Common myeloid progenitor, CD34-positive (primary cell): ENCODE data around the gene TAF7.
"Not testable (repeated sequence)": the region's sequence is repeated elsewhere in the genome, so short reads cannot be mapped to it uniquely, and the experiment has no call there.

Source experiments
- CTCF ChIA-PET: fragments of 350-600 bp; sonication (Branson Sonifier 250); formaldehyde crosslinking; loops from one replicate; lab custom pipeline; 2021; ENCODE audit warnings: antibody characterized with exemption; lab: Charles Lee
- POLR2A ChIA-PET: fragments of 350-600 bp; sonication (Branson Sonifier 250); formaldehyde crosslinking; loops from one replicate; lab custom pipeline; 2021; ENCODE audit warnings: antibody characterized with exemption; lab: Charles Lee
- DNase-seq, 3 donors: peaks; one replicate each; pipeline versions ENCODE4 v3.0.0 to v3.0.0-alpha.2; 2013
- H3K27ac ChIP-seq, 2 experiments: 1 replicate in 1 of 2; 2 replicates in 1 of 2; pipeline ENCODE4 v1.7.0; 2013; ENCODE audit warnings: inconsistent platforms in 2 of 2, low read length in 2 of 2, mild to moderate bottlenecking in 2 of 2, low read depth in 1 of 2, moderate library complexity in 1 of 2; ENCODE audit not compliant: severe bottlenecking in 2 of 2, insufficient read depth in 1 of 2, poor library complexity in 1 of 2
- H3K27me3 ChIP-seq, 5 experiments: replicated peaks in 2 of 5; 1 replicate in 3 of 5; 2 replicates in 2 of 5; pipeline versions ENCODE4 v1.6.1 to v1.7.0; 2013; ENCODE audit warnings: low read length in 4 of 5, mild to moderate bottlenecking in 2 of 5, moderate library complexity in 2 of 5, inconsistent platforms in 1 of 5; ENCODE audit not compliant: insufficient read depth in 5 of 5, control insufficient read depth in 4 of 5
- H3K36me3 ChIP-seq, 4 experiments: 1 replicate in 2 of 4; 2 replicates in 2 of 4; pipeline versions ENCODE4 v1.6.1 to v1.7.0; 2013; ENCODE audit warnings: low read length in 3 of 4, control low read depth in 1 of 4, mild to moderate bottlenecking in 1 of 4; ENCODE audit not compliant: control insufficient read depth in 4 of 4, insufficient read depth in 4 of 4
- H3K4me1 ChIP-seq, 4 experiments: 1 replicate in 3 of 4; 2 replicates in 1 of 4; pipeline versions ENCODE4 v1.6.1 to v1.7.1; 2013; ENCODE audit warnings: low read length in 3 of 4, mild to moderate bottlenecking in 3 of 4, control low read depth in 1 of 4, inconsistent platforms in 1 of 4, moderate library complexity in 1 of 4; ENCODE audit not compliant: control insufficient read depth in 4 of 4, insufficient read depth in 4 of 4; ENCODE audit errors: control extremely low read depth in 1 of 4
- H3K4me3 ChIP-seq, 7 experiments: 1 replicate in 4 of 7; 2 replicates in 3 of 7; pipeline versions ENCODE4 v1.5.1 to v1.7.0; 2013; ENCODE audit warnings: mild to moderate bottlenecking in 7 of 7, low read length in 6 of 7, moderate library complexity in 6 of 7, inconsistent platforms in 2 of 7, low read depth in 2 of 7, control low read depth in 1 of 7; ENCODE audit not compliant: insufficient read depth in 4 of 7, control insufficient read depth in 1 of 7; ENCODE audit errors: extremely low read depth in 1 of 7
- H3K9me3 ChIP-seq, 5 experiments: 1 replicate in 4 of 5; 2 replicates in 1 of 5; pipeline versions ENCODE4 v1.6.1 to v1.7.1; 2013; ENCODE audit warnings: low read length in 4 of 5, mild to moderate bottlenecking in 2 of 5, inconsistent platforms in 1 of 5, low read depth in 1 of 5, moderate library complexity in 1 of 5; ENCODE audit not compliant: control insufficient read depth in 4 of 5, insufficient read depth in 2 of 5; ENCODE audit errors: control extremely low read depth in 1 of 5
- WGBS: methylation state at CpG from one replicate; pipeline ENCODE4 v1.1.5; 2013; ENCODE audit not compliant: insufficient coverage; 5-methylcytosine and 5-hydroxymethylcytosine counted together

TAF7 gene

GRCh38 chr5:141322261-141322660 is 1.7 kb upstream of the TAF7 start:
- WGBS, result 100% methylated on average over 2 of the region's 3 CpGs
- peaks cover 0 to 4% (median 3%) of the 10 kb centered on the region in 5 experiments for H3K27me3 ChIP-seq
- peaks cover 11 to 61% (median 39%) of the 10 kb centered on the region in 5 experiments for H3K9me3 ChIP-seq
- H3K4me1 ChIP-seq, result peaks cover 0 to 5% (median 0%) of the 10 kb centered on the region in 4 experiments
- no peak overlapping the region for H3K27ac ChIP-seq
- H3K36me3 ChIP-seq, result peaks cover 11 to 22% (median 16%) of the 10 kb centered on the region in 4 experiments
- ChIA-PET CTCF (interaction anchor here (1.0 kb wide), 1 partner anchor 246 kb away, joined by 3 read pairs; no protein-coding TSS in a partner anchor), POLR2A (no interaction called here)
- no peak for DNase-seq
- no peak overlapping the region for H3K4me3 ChIP-seq

GRCh38 chr5:141319699-141320098 is 885 bp downstream of the TAF7 start:
- H3K27me3 ChIP-seq, result no peaks in the 10 kb centered on the region
- POLR2A ChIA-PET, result interaction anchor here (1.2 kb wide), 1 partner anchor 299 kb away, joined by 3 read pairs; the partner anchor contains the start of gene DIAPH1
- peaks cover 11 to 36% (median 24%) of the 10 kb centered on the region in 4 experiments for H3K36me3 ChIP-seq
- H3K4me3 ChIP-seq, result peak overlapping the region in 6 of 7 experiments; percentile 80 to 97 (median 88)
- no peak for DNase-seq
- H3K4me1 ChIP-seq, result peaks cover 0 to 5% (median 0%) of the 10 kb centered on the region in 4 experiments
- peaks cover 18 to 73% (median 44%) of the 10 kb centered on the region in 5 experiments for H3K9me3 ChIP-seq
- CTCF ChIA-PET, result interaction anchor here (0.8 to 3.5 kb wide), 21 partner anchors 8 to 244 kb away, joined by 3 to 12 read pairs (median 5); partner anchors contain the start of genes PCDHGA10, PCDHGA11, PCDHGA12 and PCDHGA2
- H3K27ac ChIP-seq, result no peak overlapping the region
- 85% methylated on average over 5 of the region's 5 CpGs for WGBS

- Histone ChIP-seq H3K36me3 (peaks cover 11 to 38% (median 24%) of the 10 kb centered on the region in 4 experiments), H3K27me3 (no peaks in the 10 kb centered on the region), H3K4me3 (peak overlapping the region in 1 of 7 experiments; percentile 19), H3K4me1 (peaks cover 0 to 5% (median 0%) of the 10 kb centered on the region in 4 experiments), H3K27ac (no peak overlapping the region), H3K9me3 (peaks cover 20 to 72% (median 45%) of the 10 kb centered on the region in 5 experiments)
- ChIA-PET CTCF (interaction anchor here (1.2 to 3.5 kb wide), 12 partner anchors 15 to 245 kb away, joined by 3 to 12 read pairs (median 6); partner anchors contain the start of genes PCDHGA10, PCDHGA11, PCDHGA12 and PCDHGA2), POLR2A (no interaction called here)
- WGBS, result 98% methylated on average over 6 of the region's 6 CpGs
- no peak for DNase-seq
These were observed 1.4 kb downstream of the TAF7 start for GRCh38 chr5:141319202-141319601.

GRCh38 chr5:141316963-141317362 is 3.6 kb downstream of the TAF7 start:
- CTCF ChIA-PET, result interaction anchor here (1.4 kb wide), 1 partner anchor 11 kb away, joined by 4 read pairs; no protein-coding TSS in a partner anchor
- peaks cover 23 to 75% (median 51%) of the 10 kb centered on the region in 5 experiments for H3K9me3 ChIP-seq
- H3K27ac ChIP-seq, POLR2A ChIA-PET, H3K4me3 ChIP-seq, H3K27me3 ChIP-seq, H3K4me1 ChIP-seq, DNase-seq: not testable (repeated sequence)
- peaks cover 11 to 41% (median 24%) of the 10 kb centered on the region in 4 experiments for H3K36me3 ChIP-seq
- 100% methylated on average over 2 of the region's 4 CpGs for WGBS

GRCh38 chr5:141313711-141314110 is 6.9 kb downstream of the TAF7 start:
- no peak for DNase-seq
- POLR2A ChIA-PET, result no interaction called here
- H3K9me3 ChIP-seq, result peaks cover 20 to 71% (median 49%) of the 10 kb centered on the region in 5 experiments
- H3K4me3 ChIP-seq, result no peak overlapping the region
- peaks cover 10 to 30% (median 14%) of the 10 kb centered on the region in 4 experiments for H3K36me3 ChIP-seq
- H3K27me3 ChIP-seq, result no peaks in the 10 kb centered on the region
- H3K4me1 ChIP-seq, result no peaks in the 10 kb centered on the region
- no peak overlapping the region for H3K27ac ChIP-seq
- CTCF ChIA-PET, result no interaction called here

- Histone ChIP-seq H3K9me3 (peaks cover 5 to 69% (median 59%) of the 10 kb centered on the region in 5 experiments), H3K4me3 (peak overlapping the region in 1 of 7 experiments; percentile 6), H3K4me1 (no peaks in the 10 kb centered on the region), H3K36me3 (peaks cover 0 to 2% (median under 1%) of the 10 kb centered on the region in 4 experiments), H3K27me3 (no peaks in the 10 kb centered on the region), H3K27ac (no peak overlapping the region)
- no peak for DNase-seq
- WGBS, result no CpG with 5 or more reads among the region's 1 CpG
- ChIA-PET CTCF (no interaction called here), POLR2A (no interaction called here)
These were observed 14.0 kb downstream of the TAF7 start for GRCh38 chr5:141306630-141307029.

GRCh38 chr5:141303756-141304155 is 16.8 kb downstream of the TAF7 start, which contains the start of gene SLC25A2:
SLC25A2 (minus strand) TSS chr5:141304049; CDS start chr5:141303865, 184 bp downstream.
- ChIA-PET CTCF (no interaction called here), POLR2A (no interaction called here)
- H3K27ac ChIP-seq, result no peak within 1 kb of the TSS
- 68% methylated on average over 27 of the region's 36 CpGs for WGBS
- peaks cover 10 to 81% (median 58%) of the 10 kb centered on the region in 5 experiments for H3K9me3 ChIP-seq
- no peaks in the 10 kb centered on the region for H3K4me1 ChIP-seq
- H3K27me3 ChIP-seq, result no peaks in the 10 kb centered on the region
- no peak within 1 kb of the TSS for H3K4me3 ChIP-seq
- DNase-seq, result no peak
- H3K36me3 ChIP-seq, result peaks cover 0 to 2% (median 0%) of the 10 kb centered on the region in 4 experiments
